Astrocyte (in vitro differentiated cells and primary cell): ENCODE data around the gene ARL6IP4.

Experiments used
- EZH2 ChIP-seq: IDR thresholded peaks from 2 replicates; pipeline ENCODE4 v1.6.1; 2012; ENCODE audit warnings: mild to moderate bottlenecking, low read length, inconsistent platforms; ENCODE audit not compliant: insufficient read depth
- TF ChIP-seq, protein P1 (sequence below): IDR thresholded peaks from 2 replicates; pipeline ENCODE4 v1.5.1; 2011; ENCODE audit warnings: low read depth, mild to moderate bottlenecking, inconsistent platforms, low read length, moderate library complexity; ENCODE audit not compliant: insufficient read depth

GRCh38 chr12:123028475-123028874 is 48.0 kb downstream of the ARL6IP4 start:
- no peak for TF ChIP-seq EZH2
- TF ChIP-seq, protein P1, sequence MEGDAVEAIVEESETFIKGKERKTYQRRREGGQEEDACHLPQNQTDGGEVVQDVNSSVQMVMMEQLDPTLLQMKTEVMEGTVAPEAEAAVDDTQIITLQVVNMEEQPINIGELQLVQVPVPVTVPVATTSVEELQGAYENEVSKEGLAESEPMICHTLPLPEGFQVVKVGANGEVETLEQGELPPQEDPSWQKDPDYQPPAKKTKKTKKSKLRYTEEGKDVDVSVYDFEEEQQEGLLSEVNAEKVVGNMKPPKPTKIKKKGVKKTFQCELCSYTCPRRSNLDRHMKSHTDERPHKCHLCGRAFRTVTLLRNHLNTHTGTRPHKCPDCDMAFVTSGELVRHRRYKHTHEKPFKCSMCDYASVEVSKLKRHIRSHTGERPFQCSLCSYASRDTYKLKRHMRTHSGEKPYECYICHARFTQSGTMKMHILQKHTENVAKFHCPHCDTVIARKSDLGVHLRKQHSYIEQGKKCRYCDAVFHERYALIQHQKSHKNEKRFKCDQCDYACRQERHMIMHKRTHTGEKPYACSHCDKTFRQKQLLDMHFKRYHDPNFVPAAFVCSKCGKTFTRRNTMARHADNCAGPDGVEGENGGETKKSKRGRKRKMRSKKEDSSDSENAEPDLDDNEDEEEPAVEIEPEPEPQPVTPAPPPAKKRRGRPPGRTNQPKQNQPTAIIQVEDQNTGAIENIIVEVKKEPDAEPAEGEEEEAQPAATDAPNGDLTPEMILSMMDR = no peak
